Muscle layer of colon (tissue), 2 donors: ENCODE measurements around the gene PATZ1.
"Not testable (repeated sequence)": the region's sequence is repeated elsewhere in the genome, so short reads cannot be mapped to it uniquely, and the experiment has no call there.

Experiments used
- H3K27ac ChIP-seq: one replicate; pipeline ENCODE4 v1.7.0; 2013; ENCODE audit warnings: low read depth, mild to moderate bottlenecking, low read length, moderate library complexity
- H3K27me3 ChIP-seq, 2 donors: one replicate each; pipeline ENCODE4 v1.7.0; 2013; ENCODE audit warnings: low read length in 2 of 2, mild to moderate bottlenecking in 2 of 2; ENCODE audit not compliant: insufficient read depth in 2 of 2, control insufficient read depth in 1 of 2
- H3K36me3 ChIP-seq: one replicate; pipeline ENCODE4 v1.7.0; 2013; ENCODE audit warnings: mild to moderate bottlenecking, low read length; ENCODE audit not compliant: insufficient read depth
- H3K4me1 ChIP-seq: one replicate; pipeline ENCODE4 v1.7.0; 2013; ENCODE audit warnings: mild to moderate bottlenecking, low read length; ENCODE audit not compliant: insufficient read depth
- H3K4me3 ChIP-seq, 2 donors: one replicate each; pipeline ENCODE4 v1.7.0; 2013; ENCODE audit warnings: low read length in 2 of 2, low read depth in 1 of 2, mild to moderate bottlenecking in 1 of 2, moderate library complexity in 1 of 2
- H3K9ac ChIP-seq: one replicate; pipeline ENCODE4 v1.7.0; 2013; ENCODE audit warnings: low read length
- H3K9me3 ChIP-seq: one replicate; pipeline ENCODE4 v1.7.0; 2013; ENCODE audit warnings: mild to moderate bottlenecking, low read length
- donor health status: abdominal sarcoma.
- donor health status: Adenocarcinoma of cecum.

Gene PATZ1

GRCh38 chr22:31329029-31329428, 17.1 kb downstream of the PATZ1 start:
- Histone ChIP-seq H3K9me3 (no peaks in the 10 kb centered on the region), H3K4me1 (peaks cover under 1% of the 10 kb centered on the region), H3K4me3 (no peak overlapping the region), H3K36me3 (peaks cover 68% of the 10 kb centered on the region), H3K27me3 (no peaks in the 10 kb centered on the region), H3K27ac (no peak overlapping the region), H3K9ac (no peak overlapping the region)

GRCh38 chr22:31328544-31328960, 17.6 kb downstream of the PATZ1 start:
- Histone ChIP-seq H3K27ac (no peak overlapping the region), H3K27me3 (no peaks in the 10 kb centered on the region), H3K36me3 (peaks cover 63% of the 10 kb centered on the region)

GRCh38 chr22:31327806-31328543, 18.2 kb downstream of the PATZ1 start:
- H3K27me3 ChIP-seq = no peaks in the 10 kb centered on the region
- peaks cover 61% of the 10 kb centered on the region for H3K36me3 ChIP-seq
- H3K4me1 ChIP-seq = no peaks in the 10 kb centered on the region
- H3K9me3 ChIP-seq = no peaks in the 10 kb centered on the region
- no peak overlapping the region for H3K9ac ChIP-seq
- H3K27ac ChIP-seq = no peak overlapping the region
- H3K4me3 ChIP-seq = no peak overlapping the region

More at GRCh38 chr22:31328544-31328960, 17.6 kb downstream of the PATZ1 start:
- Histone ChIP-seq H3K4me1 (no peaks in the 10 kb centered on the region), H3K4me3 (no peak overlapping the region), H3K9me3 (no peaks in the 10 kb centered on the region), H3K9ac (no peak overlapping the region)

- no peaks in the 10 kb centered on the region for H3K9me3 ChIP-seq
- H3K27ac ChIP-seq = no peak overlapping the region
- no peak overlapping the region for H3K9ac ChIP-seq
- H3K4me1 ChIP-seq = no peaks in the 10 kb centered on the region
- no peaks in the 10 kb centered on the region for H3K27me3 ChIP-seq
- H3K4me3 ChIP-seq = no peak overlapping the region
- peaks cover 50% of the 10 kb centered on the region for H3K36me3 ChIP-seq
Observed at GRCh38 chr22:31326877-31327276, 19.3 kb downstream of the PATZ1 start.

GRCh38 chr22:31323578-31324550, 22.3 kb downstream of the PATZ1 start:
- no peak overlapping the region for H3K4me3 ChIP-seq
- H3K27me3 ChIP-seq = no peaks in the 10 kb centered on the region
- H3K36me3 ChIP-seq = peaks cover 32% of the 10 kb centered on the region
- H3K4me1 ChIP-seq = no peaks in the 10 kb centered on the region
- H3K9me3 ChIP-seq = no peaks in the 10 kb centered on the region
- no peak overlapping the region for H3K27ac ChIP-seq
- H3K9ac ChIP-seq = no peak overlapping the region

- Histone ChIP-seq H3K4me1 (no peaks in the 10 kb centered on the region), H3K9me3 (no peaks in the 10 kb centered on the region), H3K4me3 (no peak overlapping the region), H3K27me3 (no peaks in the 10 kb centered on the region), H3K9ac (no peak overlapping the region), H3K36me3 (peaks cover 10% of the 10 kb centered on the region), H3K27ac (no peak overlapping the region)
Observed at GRCh38 chr22:31321421-31321820, 24.7 kb downstream of the PATZ1 start.

- not testable (repeated sequence) for H3K4me3 ChIP-seq, H3K4me1 ChIP-seq, H3K27ac ChIP-seq, H3K36me3 ChIP-seq, H3K9ac ChIP-seq, H3K27me3 ChIP-seq, H3K9me3 ChIP-seq
Observed at GRCh38 chr22:31314220-31314619, 31.9 kb downstream of the PATZ1 start.

- Histone ChIP-seq H3K9ac (no peak overlapping the region), H3K27ac (no peak overlapping the region), H3K4me3 (no peak overlapping the region), H3K27me3 (no peaks in the 10 kb centered on the region), H3K36me3 (no peaks in the 10 kb centered on the region), H3K9me3 (no peaks in the 10 kb centered on the region), H3K4me1 (peaks cover 7% of the 10 kb centered on the region)
Observed at GRCh38 chr22:31313366-31314147, 32.6 kb downstream of the PATZ1 start.

GRCh38 chr22:31308181-31308580, 38.0 kb downstream of the PATZ1 start:
- Histone ChIP-seq H3K27me3 (no peaks in the 10 kb centered on the region), H3K27ac (no peak overlapping the region)

GRCh38 chr22:31305194-31305593, 41.0 kb downstream of the PATZ1 start:
- H3K4me1 ChIP-seq = no peaks in the 10 kb centered on the region
- no peaks in the 10 kb centered on the region for H3K36me3 ChIP-seq
- H3K9me3 ChIP-seq = no peaks in the 10 kb centered on the region
- H3K4me3 ChIP-seq = no peak overlapping the region
- H3K27me3 ChIP-seq = no peaks in the 10 kb centered on the region
- no peak overlapping the region for H3K9ac ChIP-seq
- H3K27ac ChIP-seq = no peak overlapping the region

More at GRCh38 chr22:31308181-31308580, 38.0 kb downstream of the PATZ1 start:
- Histone ChIP-seq H3K4me1 (peaks cover 2% of the 10 kb centered on the region), H3K36me3 (no peaks in the 10 kb centered on the region), H3K9ac (no peak overlapping the region), H3K9me3 (no peaks in the 10 kb centered on the region), H3K4me3 (no peak overlapping the region)

- Histone ChIP-seq H3K4me1 (no peaks in the 10 kb centered on the region), H3K9me3 (no peaks in the 10 kb centered on the region), H3K9ac (no peak overlapping the region), H3K4me3 (no peak overlapping the region), H3K27ac (no peak overlapping the region), H3K27me3 (no peaks in the 10 kb centered on the region), H3K36me3 (no peaks in the 10 kb centered on the region)
Observed at GRCh38 chr22:31302537-31302936, 43.6 kb downstream of the PATZ1 start.
